H9 (cell line): ENCODE results near the gene BDNF. TPM values are rescaled to one million over a fixed set of nuclear protein-coding genes. Genes with fewer than 3 reads are reported as not detected.

Experiments
- DNase-seq: peaks from one replicate; pipeline ENCODE4 v3.0.0-alpha.2; 2017
- H2AFZ ChIP-seq: one replicate; pipeline ENCODE4 v1.6.1; 2013; ENCODE audit warnings: mild to moderate bottlenecking, low read length, control low read depth, moderate library complexity
- H2AK5ac ChIP-seq: 2 replicates; pipeline ENCODE4 v1.6.1; 2013; ENCODE audit warnings: low read length, control low read depth, mixed read lengths; ENCODE audit not compliant: insufficient read length
- H2BK120ac ChIP-seq: one replicate; pipeline ENCODE4 v1.6.1; 2013; ENCODE audit warnings: low read depth, mild to moderate bottlenecking, low read length, control low read depth, inconsistent platforms; ENCODE audit not compliant: poor library complexity, severe bottlenecking
- H2BK12ac ChIP-seq: 2 replicates; pipeline ENCODE4 v1.6.1; 2013; ENCODE audit warnings: low read length, control low read depth, mixed read lengths, low read depth; ENCODE audit not compliant: insufficient read length
- H2BK15ac ChIP-seq: 2 replicates; pipeline ENCODE4 v1.6.1; 2013; ENCODE audit warnings: low read depth, low read length, control low read depth
- H2BK20ac ChIP-seq: one replicate; pipeline ENCODE4 v1.6.1; 2013; ENCODE audit warnings: low read depth, mild to moderate bottlenecking, low read length, control low read depth, inconsistent platforms; ENCODE audit not compliant: poor library complexity, severe bottlenecking
- H2BK5ac ChIP-seq: 2 replicates; pipeline ENCODE4 v1.6.1; 2013; ENCODE audit warnings: low read length, control low read depth, mixed read lengths; ENCODE audit not compliant: insufficient read length
- H3K14ac ChIP-seq: 2 replicates; pipeline ENCODE4 v1.6.1; 2013; ENCODE audit warnings: low read length, control low read depth; ENCODE audit not compliant: insufficient read depth
- H3K18ac ChIP-seq: 2 replicates; pipeline ENCODE4 v1.6.1; 2013; ENCODE audit warnings: low read depth, mild to moderate bottlenecking, mixed read lengths, low read length, control low read depth; ENCODE audit not compliant: insufficient read length
- H3K23ac ChIP-seq: 2 replicates; pipeline ENCODE4 v1.6.1; 2013; ENCODE audit warnings: low read length, control low read depth, mixed read lengths, low read depth; ENCODE audit not compliant: insufficient read length
- H3K23me2 ChIP-seq: 2 replicates; pipeline ENCODE4 v1.6.1; 2013; ENCODE audit warnings: low read depth, mild to moderate bottlenecking, mixed read lengths, low read length, control low read depth; ENCODE audit not compliant: insufficient read length, poor library complexity, severe bottlenecking
- H3K27ac ChIP-seq: 2 replicates; pipeline ENCODE4 v1.5.1; 2013; ENCODE audit warnings: low read length, control low read depth, mixed read lengths, low read depth; ENCODE audit not compliant: insufficient read length
- H3K27me3 ChIP-seq: 2 replicates; pipeline ENCODE4 v1.6.1; 2013; ENCODE audit warnings: low read length, control low read depth, inconsistent platforms; ENCODE audit not compliant: insufficient read depth
- H3K4ac ChIP-seq: 2 replicates; pipeline ENCODE4 v1.6.1; 2013; ENCODE audit warnings: low read depth, mild to moderate bottlenecking, control low read depth, inconsistent platforms, low read length, moderate library complexity
- H3K4me1 ChIP-seq: 2 replicates; pipeline ENCODE4 v1.6.1; 2013; ENCODE audit warnings: low read length, control low read depth, inconsistent platforms; ENCODE audit not compliant: insufficient read depth
- H3K4me2 ChIP-seq: 2 replicates; pipeline ENCODE4 v1.6.1; 2013; ENCODE audit warnings: low read length, control low read depth, mixed read lengths; ENCODE audit not compliant: insufficient read length, insufficient read depth
- H3K56ac ChIP-seq: 2 replicates; pipeline ENCODE4 v1.6.1; 2013; ENCODE audit warnings: low read depth, mild to moderate bottlenecking, mixed read lengths, low read length, control low read depth; ENCODE audit not compliant: insufficient read length
- H3K79me1 ChIP-seq: 2 replicates; pipeline ENCODE4 v1.6.1; 2013; ENCODE audit warnings: low read depth, mild to moderate bottlenecking, moderate library complexity, low read length, control low read depth, inconsistent platforms; ENCODE audit not compliant: insufficient read depth, poor library complexity, severe bottlenecking
- H3K79me2 ChIP-seq: 2 replicates; pipeline ENCODE4 v1.6.1; 2013; ENCODE audit warnings: low read length, control low read depth, inconsistent platforms; ENCODE audit not compliant: insufficient read depth
- H3K9ac ChIP-seq: 2 replicates; pipeline ENCODE4 v1.6.1; 2013; ENCODE audit warnings: low read length, control low read depth, mixed read lengths; ENCODE audit not compliant: insufficient read length; ENCODE audit errors: extremely low read depth
- H3K9me3 ChIP-seq: one replicate; pipeline ENCODE4 v1.6.1; 2013; ENCODE audit warnings: low read depth, low read length, inconsistent platforms; ENCODE audit not compliant: control insufficient read depth
- H3T11ph ChIP-seq: one replicate; pipeline ENCODE4 v1.6.1; 2013; ENCODE audit warnings: mild to moderate bottlenecking, low read length, control low read depth, inconsistent platforms
- H4K20me1 ChIP-seq: one replicate; pipeline ENCODE4 v1.6.1; 2013; ENCODE audit not compliant: control insufficient read depth, insufficient read length, insufficient read depth
- H4K5ac ChIP-seq: 2 replicates; pipeline ENCODE4 v1.6.1; 2013; ENCODE audit warnings: low read depth, mild to moderate bottlenecking, mixed read lengths, low read length, control low read depth; ENCODE audit not compliant: insufficient read length
- H4K8ac ChIP-seq: replicated peaks from 2 replicates; pipeline ENCODE4 v1.6.1; 2013; ENCODE audit warnings: low read length, control low read depth, mixed read lengths, low read depth; ENCODE audit not compliant: insufficient read length
- H4K91ac ChIP-seq: 2 replicates; pipeline ENCODE4 v1.6.1; 2013; ENCODE audit warnings: low read depth, mild to moderate bottlenecking, moderate library complexity, mixed read lengths, low read length, control low read depth; ENCODE audit not compliant: insufficient read length
- H3K27ac Mint-ChIP-seq, 3 experiments: 2 replicates in 2 of 3; 3 replicates in 1 of 3; pipeline ENCODE4 v1.8.0; 2020 to 2021; ENCODE audit warnings: mixed read lengths in 3 of 3, mild to moderate bottlenecking in 1 of 3, moderate library complexity in 1 of 3
- H3K27me3 Mint-ChIP-seq: 2 replicates; pipeline ENCODE4 v1.8.0; 2021; ENCODE audit warnings: low read depth, mild to moderate bottlenecking, moderate library complexity, mixed read lengths
- H3K36me3 Mint-ChIP-seq, 3 experiments: 2 replicates in 2 of 3; 3 replicates in 1 of 3; pipeline ENCODE4 v1.8.0; 2020 to 2021; ENCODE audit warnings: low read depth in 3 of 3, mixed read lengths in 3 of 3; ENCODE audit not compliant: insufficient read depth in 1 of 3
- H3K4me1 Mint-ChIP-seq, 2 experiments: 2 replicates each; pipeline ENCODE4 v1.8.0; 2020; ENCODE audit warnings: mixed read lengths in 2 of 2
- H3K4me3 Mint-ChIP-seq, 2 experiments: 2 replicates in 1 of 2; 3 replicates in 1 of 2; pipeline ENCODE4 v1.8.0; 2020 to 2021; ENCODE audit warnings: mild to moderate bottlenecking in 2 of 2, mixed read lengths in 2 of 2, moderate library complexity in 1 of 2
- H3K9me3 Mint-ChIP-seq, 2 experiments: 2 replicates in 1 of 2; 3 replicates in 1 of 2; pipeline ENCODE4 v1.8.0; 2020; ENCODE audit warnings: mild to moderate bottlenecking in 2 of 2, mixed read lengths in 2 of 2, moderate library complexity in 1 of 2
- CTCF ChIP-seq: fragments of 200-600 bp; sonication (generic); conservative IDR thresholded peaks from 3 replicates; pipeline ENCODE4 v1.8.0; 2021; ENCODE audit warnings: antibody characterized with exemption, mild to moderate bottlenecking
- WGBS: extraction: QIAGEN DNeasy Blood & Tissue Kit; methylation state at CpG from one replicate; pipeline ENCODE4 v1.1.7; 2013; ENCODE audit warnings: missing lambda C conversion rate, low lambda C conversion rate, mixed read lengths; ENCODE audit not compliant: insufficient read length; ENCODE audit errors: extremely low coverage; 5-methylcytosine and 5-hydroxymethylcytosine counted together
- total RNA-seq: library from RNA; stranded (reverse); gene quantifications from 2 replicates; pipeline ENCODE4 v1.2.1, GENCODE V29; 2021

The BDNF gene
- total RNA-seq, 1 experiment from 2014 or later: 2.7 TPM

GRCh38 chr11:27650988-27651387 is 49.3 kb downstream of the BDNF start:
- no peak for TF ChIP-seq CTCF
- no CpG with 5 or more reads among the region's 4 CpGs for WGBS
- peaks cover 34% of the 10 kb centered on the region in 2 experiments for H3K4me1 Mint-ChIP-seq
- no peak for DNase-seq
- H4K5ac ChIP-seq: no peak overlapping the region
- no peak overlapping the region for H2AFZ ChIP-seq
- H3K4me1 ChIP-seq: peaks cover 5% of the 10 kb centered on the region; the same call in 1 of the 2 replicates
- H4K20me1 ChIP-seq: no peaks in the 10 kb centered on the region
- no peak overlapping the region for H2BK12ac ChIP-seq
- H3K56ac ChIP-seq: no peak overlapping the region
- H2BK20ac ChIP-seq: no peak overlapping the region
- H4K91ac ChIP-seq: no peak overlapping the region
- H3K9me3 Mint-ChIP-seq: no peaks in the 10 kb centered on the region
- no peak overlapping the region for H3K4me3 Mint-ChIP-seq
- no peak overlapping the region for H4K8ac ChIP-seq
- H3K14ac ChIP-seq: no peak overlapping the region
- no peak overlapping the region for H3K4me2 ChIP-seq
- no peak overlapping the region for H3K27ac ChIP-seq
- no peaks in the 10 kb centered on the region for H3K27me3 Mint-ChIP-seq
- H2AK5ac ChIP-seq: no peak overlapping the region
- H3T11ph ChIP-seq: no peak overlapping the region
- no peaks in the 10 kb centered on the region for H3K9me3 ChIP-seq
- H3K23me2 ChIP-seq: no peaks in the 10 kb centered on the region
- no peak overlapping the region for H2BK15ac ChIP-seq
- no peak overlapping the region for H2BK5ac ChIP-seq
- no peaks in the 10 kb centered on the region for H3K27me3 ChIP-seq
- no peaks in the 10 kb centered on the region for H3K79me2 ChIP-seq
- no peak overlapping the region for H2BK120ac ChIP-seq
- no peaks in the 10 kb centered on the region for H3K79me1 ChIP-seq
- peaks cover 0 to 5% (median under 1%) of the 10 kb centered on the region in 3 experiments; a peak in 2 of 7 replicates for H3K36me3 Mint-ChIP-seq
- H3K9ac ChIP-seq: no peak overlapping the region
- no peak overlapping the region for H3K27ac Mint-ChIP-seq
- H3K4ac ChIP-seq: no peak overlapping the region
- no peak overlapping the region for H3K18ac ChIP-seq
- H3K23ac ChIP-seq: no peak overlapping the region
